Fibroblast of the conjunctiva (primary cell): ENCODE measurements around the gene ABHD18.
"Not testable (repeated sequence)": the region's sequence is repeated elsewhere in the genome, so short reads cannot be mapped to it uniquely, and the experiment has no call there.

Experiments used
- DNase-seq: peaks from one replicate; pipeline ENCODE4 v3.0.0-alpha.2; 2010; ENCODE audit warnings: low read depth

The ABHD18 gene

DNA sequence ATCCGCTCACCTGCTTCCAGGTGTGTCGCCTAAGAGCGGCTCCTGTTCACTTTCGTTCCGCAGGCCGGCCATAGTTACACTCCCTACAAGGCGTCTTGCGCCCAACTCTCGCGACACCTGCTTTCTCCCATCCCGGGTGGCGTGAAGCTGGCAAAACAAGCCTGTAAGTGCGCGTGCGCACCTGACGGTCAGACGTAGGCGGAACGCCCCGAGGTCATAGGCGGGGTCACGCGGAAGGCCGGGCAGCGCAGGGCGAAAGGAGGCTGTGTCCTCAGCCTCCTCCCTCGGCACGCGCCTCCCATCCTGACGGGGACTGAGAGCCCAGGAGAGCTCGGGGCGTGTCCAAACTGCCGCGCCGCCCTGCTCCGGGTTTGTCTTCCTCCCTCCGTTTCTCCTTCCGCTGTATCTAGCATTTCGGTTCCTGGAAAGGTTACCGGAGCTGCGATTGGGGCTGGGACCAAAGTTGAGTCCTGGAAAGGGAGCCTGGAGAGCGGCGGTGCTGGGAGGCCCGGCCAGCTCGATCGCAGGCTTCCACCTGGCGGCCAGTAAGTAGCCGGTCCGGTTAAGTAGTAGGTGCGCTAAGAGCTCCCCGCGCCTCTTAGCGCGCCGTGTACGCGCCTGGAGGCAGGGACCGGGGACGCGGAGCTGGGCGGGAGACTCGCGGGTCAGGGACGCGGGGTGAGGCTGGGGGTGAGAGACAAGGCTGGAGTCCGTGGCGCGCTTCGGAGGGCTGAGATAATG, at the start of gene ABHD18, which contains the start of gene MFSD8:
Gene ABHD18 (plus strand): TSS at position 345 of the 741 bp plus-strand sequence. CDS start 17,550 bp downstream, outside the sequence.
Gene MFSD8 (minus strand): TSS at position 112 of the 741 bp plus-strand sequence. CDS start 40 bp downstream, at position 72.
- DNase-seq = peak; percentile 99

DNA sequence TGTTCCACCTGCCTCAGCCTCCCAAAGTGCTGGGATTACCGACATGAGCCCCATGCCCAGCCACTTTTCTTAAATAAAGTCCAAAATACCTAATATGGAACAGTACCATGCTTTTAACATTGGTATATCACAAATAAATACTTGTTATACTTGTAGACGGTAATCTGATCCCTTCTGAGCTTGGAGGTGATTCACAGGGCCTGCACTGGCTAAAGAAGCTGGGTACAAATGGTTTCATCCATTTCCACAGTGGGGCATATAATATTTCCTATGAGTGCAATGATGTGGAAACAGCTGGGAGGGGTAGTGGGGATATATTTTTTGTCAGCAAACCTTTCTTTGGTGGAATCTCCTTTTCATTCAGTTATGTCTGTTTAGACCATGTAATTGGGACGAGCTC, 48.7 kb upstream of the ABHD18 start:
- no peak for DNase-seq

DNA sequence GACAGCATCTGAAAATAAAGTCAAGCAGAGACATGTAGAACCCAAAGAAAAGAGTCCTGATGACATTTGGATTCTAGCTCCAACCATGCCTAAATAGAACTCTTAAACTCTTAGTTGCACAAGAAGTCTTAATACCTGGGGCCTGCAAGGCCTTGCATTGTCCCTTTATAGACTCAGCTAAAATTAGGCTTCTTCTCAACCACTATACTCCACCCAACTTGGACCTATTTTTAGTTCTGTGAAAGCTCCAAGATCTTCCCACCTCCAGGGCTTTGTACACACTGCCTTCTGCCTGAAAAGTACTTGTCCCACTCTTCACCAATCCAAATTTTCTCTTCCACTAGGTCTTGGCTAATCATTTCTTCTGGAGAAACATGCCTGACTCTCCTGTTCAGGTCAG, 48.1 kb upstream of the ABHD18 start:
- DNase-seq = no peak

DNA sequence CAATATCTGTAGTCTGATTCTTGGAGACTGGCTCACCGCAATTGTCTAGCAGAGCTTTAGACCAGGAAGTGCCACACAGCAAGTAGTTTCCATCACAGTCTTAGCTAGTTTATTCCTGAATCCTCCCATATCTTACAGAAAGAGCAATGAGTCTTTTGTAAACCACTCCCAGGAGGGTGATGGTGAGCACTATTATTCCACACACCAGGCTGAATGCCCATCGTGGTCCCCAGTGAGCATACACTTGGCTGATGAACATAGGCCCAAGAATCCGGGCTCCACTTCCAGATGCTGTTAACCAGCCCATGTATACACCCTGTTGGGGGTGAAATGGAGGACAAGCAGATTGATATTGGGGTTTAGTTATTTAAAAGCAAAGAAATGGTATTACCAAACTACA, 44.7 kb upstream of the ABHD18 start:
- DNase-seq = peak; percentile 8

DNA sequence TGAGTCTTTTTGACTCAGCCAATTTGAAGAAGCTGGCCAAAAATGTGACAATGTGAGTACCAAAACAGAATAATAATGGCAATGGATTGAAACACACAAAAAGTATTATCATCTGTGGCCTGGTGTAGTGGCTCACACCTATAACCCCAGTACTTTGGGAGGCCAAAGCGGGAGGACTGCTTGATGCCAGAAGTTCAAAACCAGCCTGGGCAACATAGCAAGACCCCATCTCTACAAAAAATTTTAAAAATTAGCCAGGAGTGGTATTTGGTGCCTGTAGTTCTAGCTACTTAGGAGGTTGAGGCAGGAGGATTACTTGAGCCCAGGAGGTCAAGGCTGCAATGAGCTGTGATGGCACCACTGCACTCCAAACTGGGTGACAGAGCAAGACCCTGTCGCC, 43.0 kb upstream of the ABHD18 start:
- DNase-seq = no peak

DNA sequence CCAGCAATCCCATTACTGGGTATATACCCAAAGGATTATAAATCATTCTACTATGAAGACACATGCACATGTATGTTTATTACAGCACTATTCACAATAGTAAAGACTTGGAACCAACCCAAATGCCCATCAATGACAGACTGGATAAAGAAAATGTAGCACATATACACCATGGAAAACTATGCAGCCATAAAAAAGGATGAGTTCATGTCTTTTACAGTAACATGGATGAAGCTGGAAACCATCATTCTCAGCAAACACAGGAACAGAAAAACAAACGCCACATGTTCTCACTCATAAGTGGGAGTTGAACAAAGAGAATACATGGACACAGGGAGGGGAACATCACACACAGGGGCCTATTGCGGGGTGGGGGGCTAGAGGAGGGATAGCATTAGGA, 39.5 kb upstream of the ABHD18 start:
- not testable (repeated sequence) for DNase-seq

DNA sequence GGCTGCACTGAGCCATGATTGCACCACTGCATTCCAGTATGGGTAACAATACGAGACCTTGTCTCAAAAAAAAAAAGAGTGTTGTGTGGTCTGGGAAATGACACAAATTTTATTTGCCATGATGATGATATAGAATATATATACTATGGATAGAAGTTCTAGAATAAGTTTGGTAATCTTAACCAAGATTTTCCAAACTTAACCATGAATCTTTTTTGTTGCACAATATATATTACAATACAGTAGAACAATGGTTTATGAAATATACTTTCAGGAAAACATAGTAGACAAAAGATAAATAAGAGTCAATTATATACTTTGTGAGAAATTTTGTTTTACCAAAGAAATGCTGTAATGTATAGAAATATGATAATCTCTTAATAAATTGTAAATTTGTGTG, 35.0 kb upstream of the ABHD18 start:
- DNase-seq = no peak

DNA sequence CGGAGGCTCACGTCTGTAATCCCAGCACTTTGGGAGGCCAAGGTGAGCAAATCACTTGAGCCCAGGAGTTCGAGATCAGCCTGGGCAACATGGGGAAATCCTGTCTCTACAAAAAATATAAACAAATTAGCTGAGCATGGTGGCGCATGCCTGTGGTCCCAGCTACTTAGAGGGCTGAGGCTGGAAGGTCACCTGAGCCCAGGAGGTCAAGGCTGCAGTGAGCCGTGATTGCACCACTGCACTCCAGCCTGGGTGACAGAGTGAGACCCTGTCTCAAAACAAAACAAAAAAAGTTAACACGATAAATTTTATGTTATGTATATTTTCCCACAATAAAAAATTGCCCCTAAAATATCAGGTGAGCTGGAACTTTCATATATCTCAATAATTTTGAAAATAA, 33.4 kb upstream of the ABHD18 start:
- DNase-seq = not testable (repeated sequence)

DNA sequence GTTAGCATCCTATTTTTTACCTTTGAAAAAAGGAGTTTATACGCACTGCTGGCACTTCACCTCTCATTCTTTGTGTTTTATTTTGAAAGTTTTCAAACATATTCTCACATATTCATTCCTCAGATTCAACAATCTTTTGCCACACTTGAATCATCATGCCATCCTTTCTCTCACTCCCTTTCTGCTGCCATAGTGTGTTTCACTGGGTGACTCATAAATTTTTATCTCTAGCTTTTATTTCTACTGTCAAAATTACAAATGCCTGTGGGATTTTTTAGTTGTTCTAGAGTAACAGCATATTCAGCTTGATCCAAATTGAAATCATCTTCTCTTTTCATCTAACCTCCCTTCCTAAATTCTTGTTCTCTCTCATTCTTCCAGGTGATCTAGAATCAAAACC, 28.2 kb upstream of the ABHD18 start:
- no peak for DNase-seq

DNA sequence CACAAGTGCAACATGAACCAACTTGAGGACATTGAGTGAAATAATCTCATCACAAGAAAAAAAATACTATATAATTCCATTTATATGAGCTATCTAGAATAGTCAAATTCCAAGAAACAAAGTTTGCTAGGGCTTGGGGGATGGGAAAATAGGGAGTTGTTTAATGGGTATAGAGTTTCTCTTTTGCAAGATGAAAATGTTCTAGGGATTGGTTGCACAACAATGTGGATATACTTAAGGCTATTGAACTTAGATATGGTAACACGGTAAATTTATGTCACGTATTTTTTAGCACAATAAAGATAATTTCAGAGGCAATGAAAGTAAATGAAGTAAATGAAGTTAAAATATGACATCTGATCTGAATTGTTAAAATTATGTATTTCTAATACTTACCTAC, 8.1 kb upstream of the ABHD18 start:
- no peak for DNase-seq

DNA sequence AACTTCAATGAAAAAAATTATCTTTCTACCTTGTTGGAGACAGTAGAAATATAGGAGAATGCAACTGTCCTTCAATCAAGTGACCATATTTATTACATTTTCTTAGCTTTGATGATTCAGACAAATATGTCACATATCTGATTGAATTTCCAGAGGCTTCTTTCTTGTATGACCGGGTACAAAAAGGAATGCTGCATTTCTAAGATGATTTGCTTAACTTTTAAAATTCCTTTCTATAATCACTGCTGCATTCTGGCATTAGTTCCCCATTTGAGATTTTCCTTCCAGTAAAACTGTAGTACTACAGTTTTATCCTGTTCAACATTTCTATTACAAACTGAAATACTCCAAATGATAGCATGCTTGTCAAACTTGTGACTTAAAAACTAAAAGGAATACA, 5.4 kb upstream of the ABHD18 start:
- no peak for DNase-seq

DNA sequence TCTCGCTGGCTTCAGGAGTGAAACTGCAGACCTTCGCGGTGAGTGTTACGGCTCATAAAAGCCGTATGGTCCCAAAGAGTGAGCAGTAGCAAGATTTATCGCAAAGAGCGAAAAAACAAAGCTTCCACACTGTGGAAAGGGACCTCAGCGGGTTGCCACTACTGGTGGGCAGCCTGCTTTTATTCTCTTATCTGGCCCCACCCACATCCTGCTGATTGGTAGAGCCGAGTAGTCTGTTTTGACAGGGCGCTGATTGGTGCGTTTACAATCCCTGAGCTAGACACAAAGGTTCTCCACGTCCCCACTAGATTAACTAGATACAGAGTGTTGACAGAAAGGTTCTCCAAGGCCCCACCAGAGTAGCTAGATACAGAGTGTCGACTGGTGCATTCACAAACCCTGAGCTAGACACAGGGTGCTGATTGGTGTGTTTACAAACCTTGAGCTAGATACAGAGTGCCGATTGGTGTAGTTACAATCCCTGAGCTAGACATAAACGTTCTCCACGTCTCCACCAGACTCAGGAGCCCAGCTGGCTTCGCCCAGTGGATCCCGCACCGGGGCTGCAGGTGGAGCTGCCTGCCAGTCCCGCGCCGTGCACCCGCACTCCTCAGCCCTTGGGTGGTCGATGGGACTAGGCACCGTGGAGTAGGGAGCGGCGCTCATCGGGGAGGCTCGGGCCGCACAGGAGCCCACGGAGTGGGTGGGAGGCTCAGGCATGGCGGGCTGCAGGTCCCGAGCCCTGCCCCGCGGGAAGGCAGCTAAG, 1.4 kb upstream of the ABHD18 start:
- not testable (repeated sequence) for DNase-seq

DNA sequence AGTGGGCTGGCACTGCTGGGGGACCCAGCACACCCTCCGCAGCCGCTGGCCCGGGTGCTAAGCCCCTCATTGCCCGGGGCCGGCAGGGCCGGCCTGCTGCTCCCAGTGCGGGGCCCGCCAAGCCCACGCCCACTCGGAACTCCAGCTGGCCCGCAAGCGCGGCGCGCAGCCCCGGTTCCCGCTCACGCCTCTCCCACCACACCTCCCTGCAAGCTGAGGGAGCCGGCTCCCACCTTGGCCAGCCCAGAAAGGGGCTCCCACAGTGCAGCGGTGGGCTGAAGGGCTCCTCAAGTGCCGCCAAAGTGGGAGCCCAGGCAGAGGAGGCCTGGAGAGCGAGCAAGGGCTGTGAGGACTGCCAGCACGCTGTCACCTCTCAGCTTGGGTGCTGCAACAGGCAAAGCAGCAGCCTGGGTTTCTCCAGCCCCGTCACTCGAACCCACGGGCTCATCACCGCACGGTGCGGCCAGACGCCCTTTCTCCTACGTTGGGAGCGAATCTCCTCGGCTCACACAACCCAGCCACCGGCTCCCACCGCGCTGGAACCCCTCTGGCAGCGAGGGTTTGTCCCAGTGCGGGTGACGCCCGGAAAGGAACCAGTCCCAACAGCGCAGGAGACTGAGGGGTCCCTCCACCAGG, 662 bp upstream of the ABHD18 start:
- not testable (repeated sequence) for DNase-seq

DNA sequence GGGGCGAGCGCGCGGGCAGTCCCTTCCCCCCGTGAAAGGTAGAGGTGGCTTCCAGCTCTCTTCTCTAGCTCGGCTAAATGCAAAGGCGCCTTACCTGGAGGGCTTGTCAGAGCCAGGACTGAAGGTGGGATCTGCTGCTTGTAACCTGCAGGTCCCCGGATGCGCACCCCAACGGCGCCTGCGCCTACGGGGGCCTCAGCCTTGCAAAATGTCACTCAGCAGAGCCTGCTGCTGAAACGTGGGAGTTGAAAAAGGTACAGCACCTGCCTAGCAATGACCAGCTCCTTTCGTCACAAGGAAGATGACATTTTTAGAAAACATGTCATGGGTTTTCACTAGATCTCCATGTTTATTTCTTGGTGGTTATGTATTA, 583 bp downstream of the ABHD18 start:
- DNase-seq = no peak

DNA sequence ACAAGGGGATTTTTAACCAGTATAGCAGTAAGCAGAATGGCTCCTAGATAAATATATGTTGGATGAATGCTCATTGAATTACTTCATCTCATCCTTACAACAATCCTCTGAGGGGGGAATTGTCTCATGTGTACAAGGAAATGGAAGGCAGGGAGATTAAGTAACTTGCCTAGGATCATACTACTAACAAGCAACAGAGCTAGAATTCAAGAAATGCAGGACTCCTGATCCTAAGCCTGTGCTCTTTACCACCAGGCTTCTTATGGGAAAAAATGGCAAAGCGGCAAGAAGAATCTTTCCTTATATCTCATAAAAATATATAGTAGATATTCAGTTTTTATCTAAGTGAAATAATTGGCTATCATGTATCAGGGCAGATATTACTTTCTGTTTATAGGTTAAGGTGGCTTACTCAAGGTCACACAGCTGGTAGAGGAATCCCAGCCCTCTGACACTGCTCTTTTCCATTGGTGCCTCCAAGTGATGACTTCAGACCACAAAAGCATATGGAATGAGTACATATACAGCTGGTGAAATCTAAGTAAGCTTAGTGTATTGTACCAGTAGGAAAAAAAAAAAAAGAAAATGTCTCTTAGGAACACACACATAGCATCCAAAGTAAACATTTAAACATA, 2.1 kb downstream of the ABHD18 start:
- DNase-seq = no peak

DNA sequence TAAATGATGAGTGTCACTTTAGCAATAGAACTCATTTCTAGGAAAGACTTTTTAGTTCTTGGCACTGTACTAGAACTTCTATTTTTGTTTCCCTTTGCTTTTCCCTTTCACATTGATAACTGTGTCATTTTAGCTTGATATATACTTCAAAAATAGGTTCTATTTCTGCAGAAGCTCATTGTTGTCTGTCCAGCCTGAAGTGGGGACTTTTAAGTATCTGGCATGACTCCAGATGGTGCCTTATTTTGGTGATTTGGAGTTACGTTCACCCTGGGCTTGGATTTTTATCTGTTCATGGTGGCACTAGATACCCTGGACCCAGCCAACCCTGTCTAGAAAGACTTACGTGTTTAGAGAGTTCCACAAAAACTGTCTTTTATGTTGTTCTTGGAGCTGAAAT, 3.4 kb downstream of the ABHD18 start:
- no peak for DNase-seq

DNA sequence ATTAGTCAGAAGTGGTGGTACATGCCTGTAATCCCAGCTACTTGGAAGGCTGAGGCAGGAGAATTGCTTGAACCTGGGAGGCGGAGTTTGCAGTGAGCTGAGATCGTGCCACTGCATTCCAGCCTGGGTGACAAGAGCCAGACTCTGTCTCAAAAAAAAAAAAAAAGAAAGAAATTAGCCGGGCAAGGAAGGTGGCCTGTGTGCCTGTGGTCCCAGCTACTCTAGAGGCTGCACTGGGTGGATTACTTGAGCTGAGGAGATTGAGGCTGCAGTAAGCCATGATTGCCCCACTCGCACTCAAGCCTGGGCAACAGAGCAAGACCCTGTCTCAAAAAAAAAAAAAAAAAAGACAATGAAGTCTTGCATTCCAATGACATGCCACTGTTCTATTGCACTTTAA, 5.7 kb downstream of the ABHD18 start:
- not testable (repeated sequence) for DNase-seq

DNA sequence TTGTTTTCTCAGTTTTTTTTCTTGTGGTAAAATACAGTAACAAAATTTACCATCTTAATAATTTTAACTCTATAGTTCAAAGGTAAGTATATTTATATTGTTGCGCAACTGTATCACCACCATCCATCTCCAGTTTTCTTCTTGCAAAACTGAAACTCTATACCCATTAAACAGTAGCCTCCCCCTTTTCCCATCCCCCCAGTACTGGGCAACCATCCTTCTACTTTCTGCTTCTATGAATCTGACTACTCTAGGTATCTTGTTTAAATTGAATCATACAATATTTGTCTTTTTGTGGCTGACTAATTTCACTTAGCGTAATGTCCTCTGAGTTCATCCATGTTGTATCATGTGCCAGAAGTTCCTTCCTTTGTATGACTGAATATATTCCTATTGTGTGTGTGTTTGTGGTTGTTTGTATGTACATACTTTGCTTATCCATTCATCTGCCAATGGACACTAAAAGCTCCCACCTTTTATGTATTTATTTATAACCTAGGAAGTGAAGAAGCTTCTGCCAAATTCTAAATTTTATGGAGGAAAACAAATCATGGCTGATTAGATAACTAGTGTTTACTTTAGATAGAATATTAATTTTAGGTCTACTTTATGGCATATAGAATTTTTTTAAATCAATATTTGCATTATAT, 10.0 kb downstream of the ABHD18 start:
- DNase-seq = peak; percentile 23

DNA sequence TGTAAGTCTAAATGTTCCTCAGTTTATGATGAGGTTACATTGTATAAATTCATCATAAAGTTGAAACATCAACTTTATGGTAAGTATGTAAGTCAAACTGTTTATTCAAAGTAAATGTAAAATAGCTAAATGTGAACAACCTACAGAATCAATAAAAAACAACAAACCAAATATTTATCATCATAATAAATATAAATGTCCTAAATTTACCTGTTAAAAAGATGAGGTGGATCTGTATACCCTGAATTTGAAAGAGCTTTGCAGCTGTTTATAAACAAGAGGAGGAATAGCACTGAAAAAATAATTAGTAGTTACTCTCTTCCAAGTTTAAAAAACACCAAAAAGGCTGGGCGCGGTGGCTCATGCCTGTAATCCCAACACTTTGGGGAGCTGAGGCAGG, 13.7 kb downstream of the ABHD18 start:
- DNase-seq = no peak

DNA sequence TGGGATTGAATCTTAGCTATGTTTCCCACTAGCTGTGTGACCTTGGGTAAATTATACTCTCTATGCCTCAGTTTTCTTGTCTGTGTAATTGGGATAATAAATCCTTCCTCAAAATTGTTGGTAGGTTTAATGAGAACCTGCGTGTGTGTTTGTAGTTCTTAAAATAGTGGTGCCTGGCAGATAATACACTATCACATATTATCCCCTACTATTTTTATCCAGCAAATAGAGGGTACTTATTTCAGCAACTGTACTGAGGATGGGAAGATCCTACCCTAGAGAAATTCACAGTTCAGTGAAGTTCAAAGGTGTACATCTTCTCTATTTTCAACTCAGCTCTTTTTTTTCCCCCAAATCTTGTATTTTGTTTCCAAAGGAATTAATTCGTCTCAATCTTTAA, 17.2 kb downstream of the ABHD18 start:
- DNase-seq = no peak

DNA sequence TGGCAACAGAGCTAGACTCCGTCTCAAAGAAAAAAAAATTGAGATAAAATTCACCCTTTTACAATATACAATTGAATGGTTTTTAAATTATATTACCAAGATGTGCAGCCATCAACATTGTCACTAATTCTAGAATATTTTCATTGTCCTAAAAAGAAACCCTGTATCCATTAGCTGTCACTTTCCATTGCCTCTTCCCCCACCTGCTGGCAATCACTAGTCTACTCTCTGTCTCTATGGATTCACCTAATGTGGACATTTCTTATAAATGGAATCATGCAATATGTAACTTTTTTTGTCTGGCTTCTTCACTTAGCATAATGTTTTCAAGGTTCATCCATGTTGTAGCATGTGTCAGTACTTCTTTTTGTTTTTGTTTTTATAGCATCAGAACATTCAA, 20.8 kb downstream of the ABHD18 start:
- DNase-seq = no peak

DNA sequence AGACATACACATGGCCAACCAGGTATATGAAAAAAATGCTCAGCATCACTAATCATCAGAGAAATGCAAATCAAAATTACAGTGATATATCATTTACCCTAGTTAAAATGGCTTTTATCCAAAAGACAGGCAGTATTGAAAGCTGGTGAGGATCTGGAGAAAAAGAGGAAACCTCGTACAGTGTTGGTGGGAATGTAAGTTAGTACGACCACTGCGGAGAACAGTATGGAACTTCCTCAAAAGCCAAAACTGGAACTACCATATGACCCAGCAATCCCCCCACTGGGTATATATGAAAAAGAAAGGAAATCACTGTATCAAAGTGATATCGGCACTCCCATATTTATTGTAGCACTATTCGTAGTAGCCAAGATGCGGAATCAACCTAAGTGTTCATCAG, 23.4 kb downstream of the ABHD18 start:
- DNase-seq = no peak
